SU-DHL-6 (cell line): ENCODE data around the gene TLE1.

Experiments
- EZH2phosphoT487 ChIP-seq: fragments of 200-600 bp; sonication (generic), shearing (Covaris generic); conservative IDR thresholded peaks from 2 replicates; pipeline ENCODE4 v1.6.1; 2018; ENCODE audit warnings: mild to moderate bottlenecking, antibody characterized with exemption, low read length, moderate library complexity, mixed read lengths
- TF ChIP-seq, protein P1 (sequence below): fragments of 200-600 bp; sonication (generic); IDR thresholded peaks from one replicate; pipeline ENCODE4 v1.5.1; 2017; ENCODE audit warnings: antibody characterized with exemption, mild to moderate bottlenecking, low read length, moderate library complexity; ENCODE audit not compliant: insufficient read depth, poor library complexity, severe bottlenecking

DNA sequence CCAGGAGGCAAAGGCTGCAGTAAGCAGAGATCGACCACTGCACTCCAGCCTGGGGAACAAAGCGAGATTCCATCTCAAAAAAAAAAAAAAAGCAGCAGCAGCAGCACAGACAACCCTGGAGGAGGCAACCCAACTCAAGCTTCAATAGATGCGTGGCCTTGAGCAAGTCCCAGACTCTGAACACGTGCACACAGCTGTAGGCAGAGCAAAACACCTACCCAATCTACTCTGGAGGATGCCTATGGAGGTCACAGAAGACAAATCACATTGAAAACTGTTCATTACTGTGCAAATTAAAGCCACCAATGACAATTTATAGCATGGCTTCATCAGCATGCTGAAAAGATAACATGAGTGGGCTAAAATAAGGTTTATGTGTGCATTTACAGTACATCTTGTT, 7.2 kb downstream of the TLE1 start:
- TF ChIP-seq, protein P1, sequence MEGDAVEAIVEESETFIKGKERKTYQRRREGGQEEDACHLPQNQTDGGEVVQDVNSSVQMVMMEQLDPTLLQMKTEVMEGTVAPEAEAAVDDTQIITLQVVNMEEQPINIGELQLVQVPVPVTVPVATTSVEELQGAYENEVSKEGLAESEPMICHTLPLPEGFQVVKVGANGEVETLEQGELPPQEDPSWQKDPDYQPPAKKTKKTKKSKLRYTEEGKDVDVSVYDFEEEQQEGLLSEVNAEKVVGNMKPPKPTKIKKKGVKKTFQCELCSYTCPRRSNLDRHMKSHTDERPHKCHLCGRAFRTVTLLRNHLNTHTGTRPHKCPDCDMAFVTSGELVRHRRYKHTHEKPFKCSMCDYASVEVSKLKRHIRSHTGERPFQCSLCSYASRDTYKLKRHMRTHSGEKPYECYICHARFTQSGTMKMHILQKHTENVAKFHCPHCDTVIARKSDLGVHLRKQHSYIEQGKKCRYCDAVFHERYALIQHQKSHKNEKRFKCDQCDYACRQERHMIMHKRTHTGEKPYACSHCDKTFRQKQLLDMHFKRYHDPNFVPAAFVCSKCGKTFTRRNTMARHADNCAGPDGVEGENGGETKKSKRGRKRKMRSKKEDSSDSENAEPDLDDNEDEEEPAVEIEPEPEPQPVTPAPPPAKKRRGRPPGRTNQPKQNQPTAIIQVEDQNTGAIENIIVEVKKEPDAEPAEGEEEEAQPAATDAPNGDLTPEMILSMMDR = no peak
- no peak for TF ChIP-seq EZH2phosphoT487
